Pancreas (tissue), 10 donors: ENCODE results near the gene CDA. TPM values are rescaled to one million over a fixed set of nuclear protein-coding genes. Genes with fewer than 3 reads are reported as not detected.

ENCODE experiments used
- ATAC-seq, 4 donors: fragments of 200-7000 bp; cut with Tn5 transposase; one replicate each; pipeline versions ENCODE4 v1.8.0 to v1.9.1; 2020; ENCODE audit warnings: mild to moderate bottlenecking in 4 of 4, moderate library complexity in 4 of 4
- DNase-seq, 6 donors: peaks; one replicate each; pipeline ENCODE4 v3.0.0-alpha.2; 2020
- FAIRE-seq: peaks from 2 replicates; lab custom pipeline; 2012; peaks lifted over from hg19 to GRCh38; lab: Jason Lieb, UNC
- H3K27ac ChIP-seq, 4 donors: fragments of 200-600 bp; sonication (generic); 1 replicate in 3 of 4; 2 replicates in 1 of 4; pipeline versions ENCODE4 v1.5.0 to v1.8.0; 2020
- H3K27me3 ChIP-seq, 4 donors: fragments of 200-600 bp; one replicate each; pipeline ENCODE4 v1.8.0; 2021
- H3K36me3 ChIP-seq, 3 donors: fragments of 200-600 bp; sonication (generic) in 1 of 3; one replicate each; pipeline versions ENCODE4 v1.5.0 to v1.8.0; 2020 to 2021
- H3K4me1 ChIP-seq, 3 donors: fragments of 200-600 bp; one replicate each; pipeline ENCODE4 v1.8.0; 2021
- H3K4me3 ChIP-seq, 4 donors: fragments of 200-600 bp; sonication (generic) in 2 of 4; one replicate each; pipeline versions ENCODE4 v1.5.0 to v1.8.0; 2020 to 2021
- H3K9me3 ChIP-seq, 4 donors: fragments of 200-600 bp; one replicate each; pipeline ENCODE4 v1.8.0; 2021
- WGBS, 2 donors: extraction: QIAGEN DNeasy Blood & Tissue Kit; methylation state at CpG; one replicate each; pipeline ENCODE4 v1.1.7; 2013; 5-methylcytosine and 5-hydroxymethylcytosine counted together
- intact Hi-C, 3 donors: fragments of 100-400 bp; cut with DNase I; formaldehyde crosslinking; loops; one replicate each; pipeline versions ENCODE4 v1.11.1 to v1.14.2; 2022
- polyA plus RNA-seq, 2 donors: library from polyadenylated mRNA; stranded (reverse); fragments of 200-250 nt; gene quantifications; one replicate each; pipeline ENCODE4 v1.2.3, GENCODE V29; 2013
- total RNA-seq, 6 donors: library from RNA; stranded (reverse); fragmentation: NEBNext Ultra II Directional in 4 of 6; extraction: Animal tissue kit (Norgen Biotek cat#: 25700) in 4 of 6; gene quantifications; one replicate each; pipeline versions ENCODE4 v1.2.1 to v1.2.4, GENCODE V29; 2021 to 2023
- TF ChIP-seq, protein P1 (sequence below), 4 donors: fragments of 200-600 bp; sonication (generic) in 3 of 4; IDR thresholded peaks; one replicate each; pipeline versions ENCODE4 v1.5.0 to v1.8.0; 2021; ENCODE audit warnings: antibody characterized with exemption in 4 of 4
- donor health status: healthy with polysubstance abuse.
- donor health status: DM: no; HTN: no; CAD: no; lungs with moderate emphysema.
- donor health status: DM: no; HTN: no; CAD: no.
- donor health status: control.
- donor health status: control.
- donor health status: Bipolar disorder and iron deficiency.
- donor health status: DM: yes; HTN: yes; CAD: no.
- donor health status: DM: no; HTN: no; CAD: no.
- donor health status: DM: no; HTN: no; CAD: no.
- donor health status: DM: yes; HTN: yes; CAD: no.

CDA gene
- total and polyA plus RNA-seq, 8 donors, result 0.16 to 1.2 (median 0.49) TPM; not detected in 1

DNA sequence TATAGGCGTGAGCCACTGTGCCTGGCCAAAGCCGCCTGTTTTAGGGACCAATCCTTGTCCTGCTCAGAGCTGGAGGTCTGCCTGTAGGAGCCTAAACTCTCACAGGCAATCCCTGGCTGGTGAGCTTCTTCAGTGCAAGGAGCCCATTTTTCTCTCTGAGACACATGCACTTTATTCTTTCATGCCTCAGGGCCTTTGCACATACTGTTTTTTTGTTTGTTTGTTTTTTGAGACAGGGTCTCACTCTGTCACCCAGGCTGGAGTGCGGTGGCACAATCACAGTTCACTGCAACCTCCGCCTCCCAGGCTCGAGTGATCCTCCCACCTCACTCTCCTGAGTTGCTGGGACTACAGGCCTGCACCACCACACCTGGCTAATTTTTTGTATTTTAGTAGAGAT is 22.8 kb downstream of the CDA start:
- WGBS, 2 donors, result 88 to 94% methylated on average over 5 of the region's 5 CpGs
- TF ChIP-seq, protein P1, sequence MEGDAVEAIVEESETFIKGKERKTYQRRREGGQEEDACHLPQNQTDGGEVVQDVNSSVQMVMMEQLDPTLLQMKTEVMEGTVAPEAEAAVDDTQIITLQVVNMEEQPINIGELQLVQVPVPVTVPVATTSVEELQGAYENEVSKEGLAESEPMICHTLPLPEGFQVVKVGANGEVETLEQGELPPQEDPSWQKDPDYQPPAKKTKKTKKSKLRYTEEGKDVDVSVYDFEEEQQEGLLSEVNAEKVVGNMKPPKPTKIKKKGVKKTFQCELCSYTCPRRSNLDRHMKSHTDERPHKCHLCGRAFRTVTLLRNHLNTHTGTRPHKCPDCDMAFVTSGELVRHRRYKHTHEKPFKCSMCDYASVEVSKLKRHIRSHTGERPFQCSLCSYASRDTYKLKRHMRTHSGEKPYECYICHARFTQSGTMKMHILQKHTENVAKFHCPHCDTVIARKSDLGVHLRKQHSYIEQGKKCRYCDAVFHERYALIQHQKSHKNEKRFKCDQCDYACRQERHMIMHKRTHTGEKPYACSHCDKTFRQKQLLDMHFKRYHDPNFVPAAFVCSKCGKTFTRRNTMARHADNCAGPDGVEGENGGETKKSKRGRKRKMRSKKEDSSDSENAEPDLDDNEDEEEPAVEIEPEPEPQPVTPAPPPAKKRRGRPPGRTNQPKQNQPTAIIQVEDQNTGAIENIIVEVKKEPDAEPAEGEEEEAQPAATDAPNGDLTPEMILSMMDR (IDR thresholded peaks at IDR 0.05), result no peak
- FAIRE-seq (no peak), DNase-seq (no peak), ATAC-seq (no peak)
- H3K27ac ChIP-seq, result no peak overlapping the region
- H3K36me3 ChIP-seq, result no peaks in the 10 kb centered on the region
- intact Hi-C loops, result no loop called here
- H3K4me1 ChIP-seq, result no peaks in the 10 kb centered on the region
- H3K4me3 ChIP-seq, result no peak overlapping the region
- no peaks in the 10 kb centered on the region for H3K27me3 ChIP-seq
- H3K9me3 ChIP-seq, result no peaks in the 10 kb centered on the region

DNA sequence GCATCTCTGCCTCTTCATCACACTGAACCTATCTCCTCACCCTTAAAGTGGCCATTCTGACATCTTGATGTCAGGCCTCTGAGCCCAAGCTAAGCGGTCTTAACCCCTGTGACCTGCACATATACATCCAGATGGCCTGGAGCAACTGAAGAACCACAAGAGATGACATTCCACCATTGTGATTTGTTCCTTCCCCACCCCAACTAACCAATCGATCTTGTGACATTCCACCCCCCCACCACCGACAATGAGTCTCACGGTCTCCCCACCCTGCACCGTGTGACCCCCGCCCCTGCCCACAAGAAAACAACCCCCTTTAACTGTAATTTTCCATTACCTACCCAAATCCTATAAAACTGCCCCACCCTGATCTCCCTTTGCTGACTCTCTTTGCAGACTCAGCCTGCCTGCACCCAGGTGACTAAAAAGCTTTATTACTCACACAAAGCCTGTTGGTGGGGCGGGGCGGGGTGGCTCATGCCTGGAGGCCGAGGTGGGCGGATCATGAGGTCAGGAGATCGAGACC is 23.4 kb downstream of the CDA start:
- Histone ChIP-seq H3K36me3 (no peaks in the 10 kb centered on the region), H3K9me3 (no peaks in the 10 kb centered on the region), H3K4me3 (no peak overlapping the region), H3K27me3 (no peaks in the 10 kb centered on the region), H3K27ac (no peak overlapping the region), H3K4me1 (no peaks in the 10 kb centered on the region)
- ATAC-seq, result no peak
- DNase-seq, result no peak
- TF ChIP-seq, protein P1 (IDR thresholded peaks at IDR 0.05), result no peak
- no peak for FAIRE-seq
- intact Hi-C loops, result no loop called here
- whole genome bisulfite sequencing, 2 donors, result 62 to 74% methylated on average over 11 of the region's 11 CpGs

DNA sequence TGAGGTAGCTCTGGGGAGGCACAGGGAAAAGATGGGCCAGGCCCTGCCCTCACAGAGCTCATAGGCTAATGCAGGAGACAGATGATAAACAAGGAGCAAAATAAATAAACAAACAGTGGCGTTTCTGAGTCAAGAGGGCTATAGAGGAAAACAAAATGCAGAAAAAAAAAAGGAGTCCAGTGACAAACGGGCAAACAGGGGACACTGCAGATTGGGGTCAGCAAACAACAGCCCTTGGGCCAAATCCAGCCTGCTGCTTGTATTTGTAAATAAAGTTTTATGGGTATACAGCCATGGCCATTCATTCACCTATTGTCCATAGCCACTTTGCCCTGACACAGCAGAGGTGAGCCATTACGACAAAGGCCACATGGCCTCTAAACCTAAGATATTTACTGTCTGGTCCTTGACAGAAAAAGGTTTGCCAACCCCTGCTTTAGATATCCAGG is 25.3 kb downstream of the CDA start:
- WGBS, 2 donors, result 65 to 77% methylated on average over 3 of the region's 3 CpGs
- no peak overlapping the region for H3K4me3 ChIP-seq
- H3K9me3 ChIP-seq, result no peaks in the 10 kb centered on the region
- intact Hi-C loops, result no loop called here
- no peaks in the 10 kb centered on the region for H3K4me1 ChIP-seq
- FAIRE-seq (no peak), ATAC-seq (no peak), DNase-seq (no peak)
- H3K36me3 ChIP-seq, result no peaks in the 10 kb centered on the region
- no peak overlapping the region for H3K27ac ChIP-seq
- TF ChIP-seq, protein P1 (IDR thresholded peaks at IDR 0.05), result no peak
- H3K27me3 ChIP-seq, result no peaks in the 10 kb centered on the region

DNA sequence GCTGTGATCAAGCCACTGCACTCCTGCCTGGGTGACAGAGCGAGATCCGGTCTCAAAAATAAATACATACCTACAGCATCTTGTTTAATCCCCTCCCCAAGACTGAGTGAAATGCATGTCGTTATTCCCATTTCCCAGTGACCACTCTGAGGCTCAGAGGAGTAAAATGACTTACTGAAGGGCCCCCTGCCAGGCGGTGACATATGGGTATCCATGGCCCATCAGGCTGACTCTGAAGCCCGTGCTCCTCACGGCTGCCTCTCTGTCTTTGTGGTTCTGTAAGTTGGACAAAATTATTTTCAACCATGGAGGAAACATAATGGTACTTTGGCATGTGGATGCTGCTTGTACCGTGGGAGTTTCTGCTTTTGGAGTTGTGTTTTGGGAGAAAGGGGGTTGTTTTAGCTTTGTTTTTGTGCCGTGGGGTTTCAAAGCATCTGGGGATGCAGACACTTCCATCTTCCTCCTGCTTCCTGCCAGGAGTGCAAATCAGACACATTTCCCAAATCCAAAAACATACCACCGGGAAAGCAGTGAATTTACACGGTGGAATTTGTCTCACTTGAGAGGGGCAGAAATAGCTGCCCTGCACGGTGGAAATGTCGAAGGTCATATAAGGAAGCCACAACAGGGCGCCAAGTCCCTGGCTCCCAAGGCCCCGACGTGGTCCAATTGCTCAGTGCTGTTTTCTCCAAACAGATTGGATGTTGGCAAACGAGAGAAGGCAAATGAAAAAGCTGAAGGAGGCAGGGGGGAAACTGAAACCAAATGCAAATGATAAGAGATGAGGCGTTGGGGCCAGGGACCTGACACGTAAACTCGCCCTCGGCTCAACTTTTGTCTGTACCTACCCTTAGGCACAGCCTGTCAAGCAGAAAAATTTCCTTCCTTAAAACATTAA is 27.3 kb downstream of the CDA start:
- Histone ChIP-seq H3K4me1 (no peaks in the 10 kb centered on the region), H3K4me3 (no peak overlapping the region), H3K27me3 (no peaks in the 10 kb centered on the region), H3K9me3 (no peaks in the 10 kb centered on the region), H3K36me3 (no peaks in the 10 kb centered on the region), H3K27ac (no peak overlapping the region)
- ATAC-seq (no peak), DNase-seq (no peak), FAIRE-seq (no peak)
- TF ChIP-seq, protein P1 (IDR thresholded peaks at IDR 0.05), result no peak
- 42 to 50% methylated on average over 20 of the region's 20 CpGs for WGBS, 2 donors
- intact Hi-C loops, result no loop called here
